Astrocyte (in vitro differentiated cells and primary cell): Measurements from ENCODE around the gene MYOCOS. TPM values are rescaled to one million over a fixed set of nuclear protein-coding genes. Genes with fewer than 3 reads are reported as not detected.

Experiments used
- DNase-seq: peaks from one replicate; pipeline ENCODE4 v3.0.0-alpha.2; 2010; ENCODE audit warnings: low read depth
- FAIRE-seq: peaks from 2 replicates; lab custom pipeline; 2011; peaks lifted over from hg19 to GRCh38; lab: Jason Lieb, UNC
- H2AFZ ChIP-seq: 2 replicates; pipeline ENCODE4 v1.6.0; 2012; ENCODE audit warnings: low read depth, low read length, inconsistent platforms
- H3K27ac ChIP-seq: 2 replicates; pipeline ENCODE4 v1.5.1; 2011; ENCODE audit warnings: low read depth, low read length, inconsistent platforms
- H3K27me3 ChIP-seq: 2 replicates; pipeline ENCODE4 v1.6.0; 2011; ENCODE audit warnings: low read length, inconsistent platforms; ENCODE audit not compliant: insufficient read depth
- H3K36me3 ChIP-seq: 2 replicates; pipeline ENCODE4 v1.5.1; 2011; ENCODE audit warnings: low read length, inconsistent platforms; ENCODE audit not compliant: insufficient read depth
- H3K4me1 ChIP-seq: 2 replicates; pipeline ENCODE4 v1.5.1; 2011; ENCODE audit warnings: low read length, inconsistent platforms; ENCODE audit not compliant: insufficient read depth
- H3K4me2 ChIP-seq: 2 replicates; pipeline ENCODE4 v1.6.0; 2012; ENCODE audit warnings: low read length, inconsistent platforms
- H3K4me3 ChIP-seq: 2 replicates; pipeline ENCODE4 v1.5.1; 2011; ENCODE audit warnings: low read depth, mild to moderate bottlenecking, low read length, inconsistent platforms; ENCODE audit not compliant: insufficient read depth
- H3K79me2 ChIP-seq: 2 replicates; pipeline ENCODE4 v1.6.0; 2012; ENCODE audit warnings: mild to moderate bottlenecking, low read length, inconsistent platforms; ENCODE audit not compliant: insufficient read depth
- H3K9ac ChIP-seq: 2 replicates; pipeline ENCODE4 v1.6.0; 2012; ENCODE audit warnings: mild to moderate bottlenecking, low read length, inconsistent platforms
- H3K9me3 ChIP-seq: 2 replicates; pipeline ENCODE4 v1.5.1; 2012; ENCODE audit warnings: low read depth, mild to moderate bottlenecking, low read length, inconsistent platforms; ENCODE audit not compliant: insufficient read depth
- H4K20me1 ChIP-seq: 2 replicates; pipeline ENCODE4 v1.6.0; 2012; ENCODE audit warnings: low read length, inconsistent platforms; ENCODE audit not compliant: insufficient read depth
- H3K27ac Mint-ChIP-seq: one replicate; pipeline ENCODE4 v1.8.0; 2021; ENCODE audit warnings: mild to moderate bottlenecking, mixed read lengths; ENCODE audit not compliant: unreplicated experiment
- H3K27me3 Mint-ChIP-seq: one replicate; pipeline ENCODE4 v1.8.0; 2021; ENCODE audit warnings: low read depth, mixed read lengths; ENCODE audit not compliant: unreplicated experiment
- H3K36me3 Mint-ChIP-seq: one replicate; pipeline ENCODE4 v1.8.0; 2021; ENCODE audit warnings: low read depth, mixed read lengths; ENCODE audit not compliant: unreplicated experiment
- H3K4me1 Mint-ChIP-seq: one replicate; pipeline ENCODE4 v1.8.0; 2021; ENCODE audit warnings: low read depth, mixed read lengths; ENCODE audit not compliant: unreplicated experiment
- H3K4me3 Mint-ChIP-seq: one replicate; pipeline ENCODE4 v1.8.0; 2021; ENCODE audit warnings: mild to moderate bottlenecking, moderate library complexity, mixed read lengths; ENCODE audit not compliant: unreplicated experiment
- H3K9me3 Mint-ChIP-seq: one replicate; pipeline ENCODE4 v1.8.0; 2021; ENCODE audit warnings: mild to moderate bottlenecking, mixed read lengths; ENCODE audit not compliant: unreplicated experiment
- EZH2 ChIP-seq: IDR thresholded peaks from 2 replicates; pipeline ENCODE4 v1.6.1; 2012; ENCODE audit warnings: mild to moderate bottlenecking, low read length, inconsistent platforms; ENCODE audit not compliant: insufficient read depth
- total RNA-seq: library from RNA; stranded (reverse); gene quantifications from 2 replicates; pipeline ENCODE4 v1.2.1, GENCODE V29; 2021
- TF ChIP-seq, protein P1 (sequence below): IDR thresholded peaks from 2 replicates; pipeline ENCODE4 v1.5.1; 2011; ENCODE audit warnings: low read depth, mild to moderate bottlenecking, inconsistent platforms, low read length, moderate library complexity; ENCODE audit not compliant: insufficient read depth

The MYOCOS gene
- total RNA-seq, 1 donor from 2014 or later, result not detected

GRCh38 chr1:171644805-171645483 lies 22.9 kb downstream of the MYOCOS start:
- H3K4me3 Mint-ChIP-seq, result no peak overlapping the region
- no peak for TF ChIP-seq EZH2
- TF ChIP-seq, protein P1, sequence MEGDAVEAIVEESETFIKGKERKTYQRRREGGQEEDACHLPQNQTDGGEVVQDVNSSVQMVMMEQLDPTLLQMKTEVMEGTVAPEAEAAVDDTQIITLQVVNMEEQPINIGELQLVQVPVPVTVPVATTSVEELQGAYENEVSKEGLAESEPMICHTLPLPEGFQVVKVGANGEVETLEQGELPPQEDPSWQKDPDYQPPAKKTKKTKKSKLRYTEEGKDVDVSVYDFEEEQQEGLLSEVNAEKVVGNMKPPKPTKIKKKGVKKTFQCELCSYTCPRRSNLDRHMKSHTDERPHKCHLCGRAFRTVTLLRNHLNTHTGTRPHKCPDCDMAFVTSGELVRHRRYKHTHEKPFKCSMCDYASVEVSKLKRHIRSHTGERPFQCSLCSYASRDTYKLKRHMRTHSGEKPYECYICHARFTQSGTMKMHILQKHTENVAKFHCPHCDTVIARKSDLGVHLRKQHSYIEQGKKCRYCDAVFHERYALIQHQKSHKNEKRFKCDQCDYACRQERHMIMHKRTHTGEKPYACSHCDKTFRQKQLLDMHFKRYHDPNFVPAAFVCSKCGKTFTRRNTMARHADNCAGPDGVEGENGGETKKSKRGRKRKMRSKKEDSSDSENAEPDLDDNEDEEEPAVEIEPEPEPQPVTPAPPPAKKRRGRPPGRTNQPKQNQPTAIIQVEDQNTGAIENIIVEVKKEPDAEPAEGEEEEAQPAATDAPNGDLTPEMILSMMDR, result peak; percentile 76
- no peak overlapping the region for H3K4me3 ChIP-seq
- no peaks in the 10 kb centered on the region for H3K27me3 Mint-ChIP-seq
- H3K4me2 ChIP-seq, result peak overlapping the region; percentile 63
- H2AFZ ChIP-seq, result peak overlapping the region; percentile 82
- H3K4me1 Mint-ChIP-seq, result no peaks in the 10 kb centered on the region
- FAIRE-seq, result no peak
- no peaks in the 10 kb centered on the region for H3K36me3 Mint-ChIP-seq
- no peaks in the 10 kb centered on the region for H3K27me3 ChIP-seq
- no peak overlapping the region for H3K27ac ChIP-seq
- no peaks in the 10 kb centered on the region for H4K20me1 ChIP-seq
- no peaks in the 10 kb centered on the region for H3K9me3 ChIP-seq
- H3K4me1 ChIP-seq, result no peaks in the 10 kb centered on the region
- H3K79me2 ChIP-seq, result no peaks in the 10 kb centered on the region
- H3K9me3 Mint-ChIP-seq, result no peaks in the 10 kb centered on the region
- peak; percentile 62 for DNase-seq
- no peak overlapping the region for H3K9ac ChIP-seq
- H3K36me3 ChIP-seq, result no peaks in the 10 kb centered on the region
- H3K27ac Mint-ChIP-seq, result peak overlapping the region; percentile 37

GRCh38 chr1:171645553-171646248 lies 23.7 kb downstream of the MYOCOS start:
- no peak overlapping the region for H3K9ac ChIP-seq
- no peaks in the 10 kb centered on the region for H4K20me1 ChIP-seq
- H2AFZ ChIP-seq, result no peak overlapping the region
- H3K36me3 Mint-ChIP-seq, result no peaks in the 10 kb centered on the region
- no peak for TF ChIP-seq EZH2
- TF ChIP-seq, protein P1, result no peak
- no peaks in the 10 kb centered on the region for H3K79me2 ChIP-seq
- H3K4me3 Mint-ChIP-seq, result no peak overlapping the region
- no peaks in the 10 kb centered on the region for H3K36me3 ChIP-seq
- H3K4me1 Mint-ChIP-seq, result no peaks in the 10 kb centered on the region
- H3K27me3 Mint-ChIP-seq, result no peaks in the 10 kb centered on the region
- H3K27ac ChIP-seq, result no peak overlapping the region
- H3K27me3 ChIP-seq, result no peaks in the 10 kb centered on the region
- FAIRE-seq (no peak), DNase-seq (peak; percentile 33)
- no peak overlapping the region for H3K4me3 ChIP-seq
- H3K4me1 ChIP-seq, result no peaks in the 10 kb centered on the region
- H3K9me3 Mint-ChIP-seq, result no peaks in the 10 kb centered on the region
- H3K4me2 ChIP-seq, result no peak overlapping the region
- H3K9me3 ChIP-seq, result no peaks in the 10 kb centered on the region
- no peak overlapping the region for H3K27ac Mint-ChIP-seq

DNA sequence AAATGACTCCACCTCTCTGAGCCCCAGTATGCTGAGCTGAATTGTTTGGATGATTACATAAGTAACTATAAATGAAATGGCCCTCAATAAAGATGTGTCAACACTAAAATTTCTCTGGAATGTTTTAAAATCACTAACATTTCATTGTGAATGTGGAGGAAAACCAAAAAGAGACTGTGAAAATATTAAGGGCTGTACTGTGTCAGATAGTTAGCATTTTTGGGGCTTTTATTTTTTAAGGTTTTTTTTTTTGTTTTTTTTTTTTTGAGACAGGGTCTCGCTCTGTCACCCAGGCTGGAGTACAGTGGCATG lies 24.2 kb downstream of the MYOCOS start:
- no peaks in the 10 kb centered on the region for H3K9me3 ChIP-seq
- H3K27me3 ChIP-seq, result no peaks in the 10 kb centered on the region
- no peak for FAIRE-seq
- H3K4me1 ChIP-seq, result no peaks in the 10 kb centered on the region
- no peaks in the 10 kb centered on the region for H3K27me3 Mint-ChIP-seq
- no peak overlapping the region for H3K4me3 Mint-ChIP-seq
- H3K27ac Mint-ChIP-seq, result no peak overlapping the region
- no peak overlapping the region for H3K27ac ChIP-seq
- H3K36me3 ChIP-seq, result no peaks in the 10 kb centered on the region
- H3K4me2 ChIP-seq, result no peak overlapping the region
- no peaks in the 10 kb centered on the region for H3K79me2 ChIP-seq
- H3K36me3 Mint-ChIP-seq, result no peaks in the 10 kb centered on the region
- H3K9me3 Mint-ChIP-seq, result no peaks in the 10 kb centered on the region
- TF ChIP-seq, protein P1, result no peak
- TF ChIP-seq EZH2, result no peak
- no peak for DNase-seq
- H3K4me3 ChIP-seq, result no peak overlapping the region
- H3K4me1 Mint-ChIP-seq, result no peaks in the 10 kb centered on the region
- H4K20me1 ChIP-seq, result no peaks in the 10 kb centered on the region
- no peak overlapping the region for H3K9ac ChIP-seq
- H2AFZ ChIP-seq, result no peak overlapping the region
